Fibroblast of lung (primary cell): ENCODE measurements around the gene HSH2D. TPM values are rescaled to one million over a fixed set of nuclear protein-coding genes. Genes with fewer than 3 reads are reported as not detected.

Source experiments
- DNase-seq, 2 donors: peaks; one replicate each; pipeline versions ENCODE4 v3.0.0 to v3.0.0-alpha.2; 2010; ENCODE audit warnings: low read depth in 2 of 2
- H2AFZ ChIP-seq: 2 replicates; pipeline ENCODE4 v1.5.1; 2012; ENCODE audit warnings: low read length, control low read depth, inconsistent platforms
- H3K27ac ChIP-seq: 2 replicates; pipeline ENCODE4 v1.5.1; 2011; ENCODE audit warnings: low read length, control low read depth; ENCODE audit not compliant: insufficient read depth
- H3K27me3 ChIP-seq: 2 replicates; pipeline ENCODE4 v1.5.1; 2011; ENCODE audit warnings: mild to moderate bottlenecking, low read length; ENCODE audit not compliant: control insufficient read depth, insufficient read depth
- H3K36me3 ChIP-seq: 2 replicates; pipeline ENCODE4 v1.5.1; 2011; ENCODE audit warnings: low read length; ENCODE audit not compliant: control insufficient read depth, insufficient read depth
- H3K4me1 ChIP-seq: 2 replicates; pipeline ENCODE4 v1.5.1; 2011; ENCODE audit warnings: low read length; ENCODE audit not compliant: control insufficient read depth, insufficient read depth; ENCODE audit errors: extremely low read depth
- H3K4me2 ChIP-seq: 2 replicates; pipeline ENCODE4 v1.5.1; 2011; ENCODE audit warnings: low read length, control low read depth; ENCODE audit not compliant: insufficient read depth; ENCODE audit errors: extremely low read depth
- H3K4me3 ChIP-seq, 4 experiments: fragments of 200-600 bp in 1 of 4; sonication (generic) in 1 of 4; replicated peaks in 1 of 4; 2 replicates each; pipeline ENCODE4 v1.5.1; 2011 to 2016; ENCODE audit warnings: low read length in 4 of 4, low read depth in 3 of 4, mild to moderate bottlenecking in 3 of 4, control low read depth in 2 of 4, inconsistent platforms in 1 of 4, mixed read lengths in 1 of 4; ENCODE audit not compliant: insufficient read depth in 1 of 4; ENCODE audit errors: control extremely low read depth in 1 of 4
- H3K79me2 ChIP-seq: 2 replicates; pipeline ENCODE4 v1.5.1; 2012; ENCODE audit warnings: mild to moderate bottlenecking, low read length, inconsistent platforms; ENCODE audit not compliant: control insufficient read depth, insufficient read depth
- H3K9ac ChIP-seq: 2 replicates; pipeline ENCODE4 v1.5.1; 2011; ENCODE audit warnings: mild to moderate bottlenecking, low read length, control low read depth; ENCODE audit not compliant: insufficient read depth
- H3K9me3 ChIP-seq: 2 replicates; pipeline ENCODE4 v1.5.1; 2012; ENCODE audit warnings: low read depth, low read length; ENCODE audit not compliant: control insufficient read depth, insufficient read depth
- H4K20me1 ChIP-seq: 2 replicates; pipeline ENCODE4 v1.5.1; 2011; ENCODE audit warnings: low read length; ENCODE audit not compliant: control insufficient read depth, insufficient read depth; ENCODE audit errors: extremely low read depth
- CTCF ChIP-seq, 2 donors: IDR thresholded peaks in 1 of 2; conservative IDR thresholded peaks in 1 of 2; 1 replicate in 1 of 2; 2 replicates in 1 of 2; pipeline ENCODE4 v1.5.1; 2011 to 2012; ENCODE audit warnings: low read length in 2 of 2, control low read depth in 1 of 2, inconsistent platforms in 1 of 2, low read depth in 1 of 2, mild to moderate bottlenecking in 1 of 2
- EZH2 ChIP-seq: IDR thresholded peaks from 2 replicates; pipeline ENCODE4 v1.5.1; 2012; ENCODE audit warnings: low read length, control low read depth, mild to moderate bottlenecking; ENCODE audit errors: missing control alignments
- polyA plus RNA-seq, 2 donors: library from polyadenylated mRNA; depleted of rRNA in 1 of 2; stranded (reverse) in 1 of 2; unstranded in 1 of 2; fragments of >200 nt; gene quantifications; 2 replicates each; pipeline ENCODE4 v1.2.1, GENCODE V29; 2011 to 2012; ENCODE audit warnings: missing spikeins in 1 of 2
- total RNA-seq: library from RNA; depleted of rRNA; stranded (reverse); fragments of >200 nt; gene quantifications from 2 replicates; pipeline ENCODE4 v1.2.1, GENCODE V29; 2014

Gene HSH2D
- total and polyA plus RNA-seq, 2 donors (not counting 1 experiment from before 2014, with no cell fraction given): not detected

- Histone ChIP-seq H3K4me1 (no peaks in the 10 kb centered on the region), H3K4me3 (no peak overlapping the region), H3K9ac (no peak overlapping the region), H3K79me2 (no peaks in the 10 kb centered on the region), H3K4me2 (no peak overlapping the region), H4K20me1 (no peaks in the 10 kb centered on the region), H3K36me3 (no peaks in the 10 kb centered on the region), H2AFZ (no peak overlapping the region), H3K27ac (no peak overlapping the region), H3K9me3 (no peaks in the 10 kb centered on the region), H3K27me3 (no peaks in the 10 kb centered on the region)
- DNase-seq: no peak
- TF ChIP-seq CTCF (conservative IDR thresholded peaks at IDR 0.05 in 1 of 2, IDR thresholded peaks at IDR 0.05 in 1 of 2; ENCODE audit: low read depth in 1 of 2, low read length in 2 of 2): no peak
- no peak for TF ChIP-seq EZH2
Measured at GRCh38 chr19:16146112-16146511, 2.6 kb downstream of the HSH2D start.

GRCh38 chr19:16148443-16149229, 5.2 kb downstream of the HSH2D start:
- H3K4me3 ChIP-seq: no peak overlapping the region
- TF ChIP-seq CTCF (conservative IDR thresholded peaks at IDR 0.05 in 1 of 2, IDR thresholded peaks at IDR 0.05 in 1 of 2; ENCODE audit: low read depth in 1 of 2, low read length in 2 of 2): no peak
- TF ChIP-seq EZH2: no peak
- H3K4me2 ChIP-seq: no peak overlapping the region
- H4K20me1 ChIP-seq: no peaks in the 10 kb centered on the region
- no peaks in the 10 kb centered on the region for H3K79me2 ChIP-seq
- H3K27ac ChIP-seq: no peak overlapping the region
- H3K9me3 ChIP-seq: no peaks in the 10 kb centered on the region
- H3K9ac ChIP-seq: no peak overlapping the region
- no peak for DNase-seq
- H3K4me1 ChIP-seq: no peaks in the 10 kb centered on the region
- no peak overlapping the region for H2AFZ ChIP-seq
- H3K36me3 ChIP-seq: no peaks in the 10 kb centered on the region
- H3K27me3 ChIP-seq: no peaks in the 10 kb centered on the region

- H2AFZ ChIP-seq: no peak overlapping the region
Measured at GRCh38 chr19:16153582-16154336, 10.3 kb downstream of the HSH2D start.

More at GRCh38 chr19:16153582-16154336, 10.3 kb downstream of the HSH2D start:
- Histone ChIP-seq H3K9ac (no peak overlapping the region), H3K27ac (no peak overlapping the region), H3K36me3 (no peaks in the 10 kb centered on the region), H3K4me2 (no peak overlapping the region), H4K20me1 (no peaks in the 10 kb centered on the region), H3K4me3 (no peak overlapping the region), H3K4me1 (no peaks in the 10 kb centered on the region), H3K27me3 (peaks cover 4% of the 10 kb centered on the region), H3K79me2 (no peaks in the 10 kb centered on the region), H3K9me3 (no peaks in the 10 kb centered on the region)
- no peak for TF ChIP-seq EZH2
- TF ChIP-seq CTCF (conservative IDR thresholded peaks at IDR 0.05 in 1 of 2, IDR thresholded peaks at IDR 0.05 in 1 of 2; ENCODE audit: low read depth in 1 of 2, low read length in 2 of 2): no peak
- DNase-seq: no peak
